Measurements from ENCODE around the gene ISYNA1. TPM values are rescaled to one million over a fixed set of nuclear protein-coding genes. Genes with fewer than 3 reads are reported as not detected.

Gene ISYNA1
- total and polyA plus RNA-seq, 4 donors, result 14.7 to 56.7 (median 25.0) TPM

DNA sequence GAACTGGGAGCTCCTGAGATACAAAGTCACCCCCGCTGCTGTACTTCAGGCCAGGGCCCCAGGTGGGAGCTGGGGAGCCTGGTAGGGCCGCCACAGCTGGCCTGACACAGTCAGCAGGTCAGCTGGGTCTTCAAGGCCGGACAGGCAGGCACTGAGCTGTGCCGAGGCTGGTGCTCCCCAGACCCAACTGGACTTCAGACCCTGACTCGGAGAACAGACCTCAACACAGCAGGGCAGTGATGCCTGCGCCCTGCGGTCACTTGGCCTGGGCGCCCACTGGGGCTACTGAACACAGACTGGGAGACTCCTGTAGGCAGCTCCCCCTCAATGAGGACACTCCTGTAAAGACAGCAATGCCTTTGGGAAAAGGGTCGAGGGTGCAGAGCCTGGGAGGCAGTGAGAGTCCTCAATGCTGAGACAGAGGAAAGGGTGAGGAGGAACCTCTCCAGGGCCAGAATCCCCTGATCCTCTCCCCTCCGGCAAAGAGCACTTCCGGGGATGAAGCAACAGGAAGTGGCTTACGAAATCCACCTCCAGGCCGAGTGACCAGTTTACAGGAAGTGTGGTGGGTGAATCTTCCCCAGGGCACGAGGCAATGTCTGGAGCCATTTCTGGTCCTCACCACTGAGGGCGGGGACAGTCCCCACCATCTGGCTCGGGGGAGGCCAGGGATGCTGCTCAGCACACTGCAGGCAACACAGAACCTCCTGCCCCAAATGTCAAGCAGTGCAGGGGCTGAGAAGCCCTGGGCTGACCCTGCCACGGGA, 40.8 kb upstream of the ISYNA1 start:
- 42 to 49% methylated on average over 17 of the region's 17 CpGs for WGBS, 2 donors
- peak; percentile 65 for ATAC-seq (ENCODE audit: insufficient read depth, low FRiP score)
- no peaks in the 10 kb centered on the region for H3K27me3 ChIP-seq (ENCODE audit: control insufficient read depth in 3 of 3, insufficient read depth in 3 of 3, low read length in 2 of 3)
- H3K27ac ChIP-seq (ENCODE audit: low read depth in 1 of 2, low read length in 1 of 2), result peak overlapping the region; percentile 42 to 90
- peak; percentile 73 to 88 (median 82) for DNase-seq
- no peak overlapping the region for H3K9ac ChIP-seq (ENCODE audit: insufficient read depth in 1 of 2, low read length in 2 of 2)
- TF ChIP-seq, protein P1, sequence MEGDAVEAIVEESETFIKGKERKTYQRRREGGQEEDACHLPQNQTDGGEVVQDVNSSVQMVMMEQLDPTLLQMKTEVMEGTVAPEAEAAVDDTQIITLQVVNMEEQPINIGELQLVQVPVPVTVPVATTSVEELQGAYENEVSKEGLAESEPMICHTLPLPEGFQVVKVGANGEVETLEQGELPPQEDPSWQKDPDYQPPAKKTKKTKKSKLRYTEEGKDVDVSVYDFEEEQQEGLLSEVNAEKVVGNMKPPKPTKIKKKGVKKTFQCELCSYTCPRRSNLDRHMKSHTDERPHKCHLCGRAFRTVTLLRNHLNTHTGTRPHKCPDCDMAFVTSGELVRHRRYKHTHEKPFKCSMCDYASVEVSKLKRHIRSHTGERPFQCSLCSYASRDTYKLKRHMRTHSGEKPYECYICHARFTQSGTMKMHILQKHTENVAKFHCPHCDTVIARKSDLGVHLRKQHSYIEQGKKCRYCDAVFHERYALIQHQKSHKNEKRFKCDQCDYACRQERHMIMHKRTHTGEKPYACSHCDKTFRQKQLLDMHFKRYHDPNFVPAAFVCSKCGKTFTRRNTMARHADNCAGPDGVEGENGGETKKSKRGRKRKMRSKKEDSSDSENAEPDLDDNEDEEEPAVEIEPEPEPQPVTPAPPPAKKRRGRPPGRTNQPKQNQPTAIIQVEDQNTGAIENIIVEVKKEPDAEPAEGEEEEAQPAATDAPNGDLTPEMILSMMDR (IDR thresholded peaks at IDR 0.05; ENCODE audit: control extremely low read depth, extremely low read depth), result no peak
- no peaks in the 10 kb centered on the region for H3K9me3 ChIP-seq (ENCODE audit: control insufficient read depth in 4 of 4, insufficient read depth in 3 of 4, low read length in 3 of 4)
- H3K4me1 ChIP-seq (ENCODE audit: control insufficient read depth in 5 of 5, insufficient read depth in 5 of 5, low read length in 5 of 5), result peaks cover 5 to 43% (median 14%) of the 10 kb centered on the region in 5 donors
- no peak overlapping the region for H3K4me3 ChIP-seq
- peaks cover 0 to 2% (median 0%) of the 10 kb centered on the region in 4 donors for H3K36me3 ChIP-seq (ENCODE audit: control insufficient read depth in 4 of 4, insufficient read depth in 4 of 4, low read length in 4 of 4)

DNA sequence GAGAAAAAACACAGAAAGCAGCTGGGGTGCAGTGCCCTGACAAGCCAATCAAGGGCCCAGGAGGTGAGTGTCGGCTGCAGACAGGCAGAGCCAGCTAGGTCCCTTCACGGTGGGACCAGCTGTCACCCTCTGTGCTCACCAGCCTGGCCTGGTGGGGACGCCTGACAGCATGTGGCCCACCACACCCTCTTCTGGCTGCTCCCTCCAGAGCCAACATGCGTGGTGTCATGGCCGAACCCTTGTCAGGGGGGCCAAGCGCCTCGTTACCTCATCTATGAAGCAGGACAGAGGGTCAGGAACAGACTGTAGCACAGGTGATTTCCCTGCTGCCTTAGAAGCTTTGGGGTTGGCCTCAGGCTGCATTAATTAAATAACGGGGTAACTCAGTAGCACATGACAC, 40.0 kb upstream of the ISYNA1 start:
- Histone ChIP-seq H3K9ac (ENCODE audit: insufficient read depth in 1 of 2, low read length in 2 of 2) (no peak overlapping the region), H3K27me3 (ENCODE audit: control insufficient read depth in 3 of 3, insufficient read depth in 3 of 3, low read length in 2 of 3) (no peaks in the 10 kb centered on the region), H3K36me3 (ENCODE audit: control insufficient read depth in 4 of 4, insufficient read depth in 4 of 4, low read length in 4 of 4) (peaks cover 0 to 3% (median 0%) of the 10 kb centered on the region in 4 donors), H3K4me1 (ENCODE audit: control insufficient read depth in 5 of 5, insufficient read depth in 5 of 5, low read length in 5 of 5) (peaks cover 5 to 44% (median 14%) of the 10 kb centered on the region in 5 donors), H3K27ac (ENCODE audit: low read depth in 1 of 2, low read length in 1 of 2) (peak overlapping the region in 1 of 2 donors; percentile 90), H3K9me3 (ENCODE audit: control insufficient read depth in 4 of 4, insufficient read depth in 3 of 4, low read length in 3 of 4) (no peaks in the 10 kb centered on the region), H3K4me3 (no peak overlapping the region)
- WGBS, 2 donors, result 64 to 85% methylated on average over 7 to 8 of the region's 8 CpGs
- DNase-seq, result no peak
- TF ChIP-seq, protein P1 (IDR thresholded peaks at IDR 0.05; ENCODE audit: control extremely low read depth, extremely low read depth), result no peak
- ATAC-seq (ENCODE audit: insufficient read depth, low FRiP score), result no peak

DNA sequence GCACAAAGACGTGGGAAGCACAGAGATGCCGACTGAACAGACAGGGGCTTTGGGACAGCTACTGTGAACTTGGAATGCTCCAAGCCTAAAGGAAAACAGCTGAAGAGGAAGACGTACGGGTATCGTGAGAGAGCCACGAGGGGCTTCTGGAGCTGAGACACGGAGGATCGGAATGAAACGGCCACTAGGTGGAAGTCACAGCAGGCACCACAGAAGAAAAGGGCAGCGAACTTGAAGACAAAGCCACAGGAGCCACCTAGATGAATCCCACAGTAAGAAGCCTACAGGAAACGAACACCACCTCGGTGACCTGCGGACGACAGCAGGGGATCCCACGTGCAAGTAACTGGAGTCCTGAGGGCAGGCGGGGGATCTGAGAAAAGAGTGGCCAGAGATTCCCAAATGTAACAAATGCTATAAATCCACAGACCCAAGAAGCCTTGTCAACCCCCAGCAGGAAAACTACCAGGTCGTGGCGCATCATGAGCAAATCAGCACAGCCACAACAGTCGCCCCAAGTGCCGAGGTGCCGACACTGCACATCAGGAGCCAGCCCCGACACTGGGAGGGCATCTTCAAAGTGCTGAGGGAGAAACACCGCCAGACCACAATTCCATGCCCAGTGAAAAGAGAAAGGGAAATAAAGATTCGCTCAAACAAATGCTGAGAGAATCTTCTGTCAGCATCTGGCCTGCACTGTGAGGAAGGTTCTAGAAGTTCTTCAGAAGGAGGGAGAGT, 39.3 kb upstream of the ISYNA1 start:
- H3K27ac ChIP-seq (ENCODE audit: low read depth in 1 of 2, low read length in 1 of 2), result no peak overlapping the region
- no peak overlapping the region for H3K9ac ChIP-seq (ENCODE audit: insufficient read depth in 1 of 2, low read length in 2 of 2)
- DNase-seq (no peak), ATAC-seq (ENCODE audit: insufficient read depth, low FRiP score) (no peak)
- peaks cover 5 to 44% (median 14%) of the 10 kb centered on the region in 5 donors for H3K4me1 ChIP-seq (ENCODE audit: control insufficient read depth in 5 of 5, insufficient read depth in 5 of 5, low read length in 5 of 5)
- no peaks in the 10 kb centered on the region for H3K27me3 ChIP-seq (ENCODE audit: control insufficient read depth in 3 of 3, insufficient read depth in 3 of 3, low read length in 2 of 3)
- WGBS, 2 donors, result 57 to 75% methylated on average over 24 of the region's 24 CpGs
- no peaks in the 10 kb centered on the region for H3K9me3 ChIP-seq (ENCODE audit: control insufficient read depth in 4 of 4, insufficient read depth in 3 of 4, low read length in 3 of 4)
- TF ChIP-seq, protein P1 (IDR thresholded peaks at IDR 0.05; ENCODE audit: control extremely low read depth, extremely low read depth), result no peak
- no peak overlapping the region for H3K4me3 ChIP-seq
- peaks cover 0 to 6% (median 0%) of the 10 kb centered on the region in 4 donors for H3K36me3 ChIP-seq (ENCODE audit: control insufficient read depth in 4 of 4, insufficient read depth in 4 of 4, low read length in 4 of 4)
